GM18499 (cell line): ENCODE measurements around the gene PMF1.
"Not testable (repeated sequence)": the region's sequence is repeated elsewhere in the genome, so short reads cannot be mapped to it uniquely, and the experiment has no call there.

Experiments used
- ATAC-seq: cut with Tn5 transposase; IDR thresholded peaks from one replicate; pipeline ENCODE4 v1.9.1; 2021; ENCODE audit warnings: moderate number of reproducible peaks; ENCODE audit not compliant: insufficient read depth, unreplicated experiment

The PMF1 gene, protein sequence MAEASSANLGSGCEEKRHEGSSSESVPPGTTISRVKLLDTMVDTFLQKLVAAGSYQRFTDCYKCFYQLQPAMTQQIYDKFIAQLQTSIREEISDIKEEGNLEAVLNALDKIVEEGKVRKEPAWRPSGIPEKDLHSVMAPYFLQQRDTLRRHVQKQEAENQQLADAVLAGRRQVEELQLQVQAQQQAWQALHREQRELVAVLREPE

GRCh38 chr1:156212833-156213643 lies at the start of gene PMF1:
Gene PMF1 (plus strand): TSS chr1:156213007. CDS start chr1:156213016, 9 bp downstream.
- peak; percentile 49 for ATAC-seq

DNA sequence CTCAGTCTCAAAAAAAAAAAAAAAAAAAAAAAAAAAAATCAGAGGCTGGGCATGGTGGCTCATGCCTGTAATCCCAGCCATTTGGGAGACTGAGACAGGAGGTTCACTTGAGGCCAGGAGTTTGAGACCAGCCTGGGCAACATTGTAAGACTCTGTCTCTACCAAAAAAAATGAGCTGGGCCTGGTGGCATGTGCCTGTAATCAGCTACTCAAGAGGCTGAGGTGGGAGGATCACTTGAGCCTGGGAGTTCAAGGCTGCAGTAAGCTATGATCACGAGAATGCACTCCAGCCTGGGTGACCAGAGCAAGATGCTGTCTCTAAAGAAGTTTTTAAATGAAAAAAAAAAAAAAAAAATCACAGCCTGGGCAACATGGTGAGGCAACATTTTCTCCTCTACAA lies 49.1 kb upstream of the PMF1 start:
- no peak for ATAC-seq

- ATAC-seq, result no peak
These were observed 48.5 kb upstream of the PMF1 start for GRCh38 chr1:156164125-156164831.

- ATAC-seq, result no peak
These were observed 47.7 kb upstream of the PMF1 start for GRCh38 chr1:156165083-156165482.

GRCh38 chr1:156167536-156167935 lies 45.3 kb upstream of the PMF1 start:
- no peak for ATAC-seq

GRCh38 chr1:156172696-156173470 lies 39.9 kb upstream of the PMF1 start:
- ATAC-seq, result no peak

DNA sequence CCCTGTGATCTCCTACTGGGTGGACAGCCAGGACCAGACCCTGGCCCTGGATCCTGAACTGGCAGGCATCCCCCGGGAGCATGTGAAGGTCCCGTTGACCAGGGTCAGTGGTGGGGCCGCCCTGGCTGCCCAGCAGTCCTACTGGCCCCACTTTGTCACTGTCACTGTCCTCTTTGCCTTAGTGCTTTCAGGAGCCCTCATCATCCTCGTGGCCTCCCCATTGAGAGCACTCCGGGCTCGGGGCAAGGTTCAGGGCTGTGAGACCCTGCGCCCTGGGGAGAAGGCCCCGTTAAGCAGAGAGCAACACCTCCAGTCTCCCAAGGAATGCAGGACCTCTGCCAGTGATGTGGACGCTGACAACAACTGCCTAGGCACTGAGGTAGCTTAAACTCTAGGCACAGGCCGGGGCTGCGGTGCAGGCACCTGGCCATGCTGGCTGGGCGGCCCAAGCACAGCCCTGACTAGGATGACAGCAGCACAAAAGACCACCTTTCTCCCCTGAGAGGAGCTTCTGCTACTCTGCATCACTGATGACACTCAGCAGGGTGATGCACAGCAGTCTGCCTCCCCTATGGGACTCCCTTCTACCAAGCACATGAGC lies 36.1 kb upstream of the PMF1 start:
- ATAC-seq, result no peak

DNA sequence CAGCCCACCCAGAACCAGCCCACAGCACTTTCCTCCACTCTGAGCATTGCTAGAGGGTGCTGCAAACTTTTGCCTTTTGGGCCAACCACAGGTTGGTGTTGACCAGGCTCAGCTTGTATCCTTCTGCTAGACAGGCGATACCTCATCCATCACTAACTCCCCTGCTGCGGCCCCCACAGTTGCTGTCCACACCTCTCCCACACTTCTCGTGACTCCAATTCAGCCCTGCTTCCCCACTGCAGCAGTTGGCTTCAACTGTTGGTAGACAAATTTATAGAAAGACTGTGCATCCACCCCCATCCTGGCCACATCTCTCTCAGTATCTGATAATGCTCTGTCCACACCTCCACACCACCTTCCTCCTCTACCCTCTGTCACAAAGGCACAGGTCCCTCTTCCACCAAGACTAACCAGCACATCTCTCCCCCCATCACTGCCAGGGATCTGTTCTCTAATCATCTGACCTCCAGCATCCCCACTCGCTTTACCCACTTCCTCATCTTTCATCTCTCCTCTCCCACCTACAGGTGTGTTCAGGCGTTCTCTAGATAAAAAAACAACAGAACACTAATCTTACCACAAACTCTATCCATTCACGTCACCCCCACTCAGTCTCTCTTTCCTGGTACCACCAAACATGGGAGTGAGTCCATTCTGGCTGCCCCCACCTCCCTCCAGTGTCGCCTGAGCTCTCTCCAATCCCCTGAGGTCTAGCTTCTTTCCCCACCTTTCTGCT lies 34.7 kb upstream of the PMF1 start:
- ATAC-seq, result no peak

DNA sequence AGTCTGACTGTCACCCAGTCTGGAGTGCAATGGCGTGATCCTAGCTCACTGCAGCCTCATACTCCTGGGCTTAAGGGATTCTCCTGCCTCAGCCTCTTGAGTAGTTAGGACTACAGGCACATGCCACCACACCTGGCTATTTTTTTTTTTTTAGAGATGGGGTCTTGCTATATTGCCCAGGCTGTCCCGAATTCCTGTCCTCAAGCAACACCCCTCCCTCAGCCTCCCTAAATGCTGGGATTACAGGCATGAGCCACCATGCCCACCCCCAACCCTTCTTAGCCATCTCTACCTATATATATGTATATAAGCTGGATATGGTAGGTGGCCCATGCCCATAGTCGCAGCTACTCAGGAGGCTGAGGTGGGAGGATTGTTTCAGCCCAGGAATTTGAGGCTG lies 32.3 kb upstream of the PMF1 start:
- no peak for ATAC-seq

DNA sequence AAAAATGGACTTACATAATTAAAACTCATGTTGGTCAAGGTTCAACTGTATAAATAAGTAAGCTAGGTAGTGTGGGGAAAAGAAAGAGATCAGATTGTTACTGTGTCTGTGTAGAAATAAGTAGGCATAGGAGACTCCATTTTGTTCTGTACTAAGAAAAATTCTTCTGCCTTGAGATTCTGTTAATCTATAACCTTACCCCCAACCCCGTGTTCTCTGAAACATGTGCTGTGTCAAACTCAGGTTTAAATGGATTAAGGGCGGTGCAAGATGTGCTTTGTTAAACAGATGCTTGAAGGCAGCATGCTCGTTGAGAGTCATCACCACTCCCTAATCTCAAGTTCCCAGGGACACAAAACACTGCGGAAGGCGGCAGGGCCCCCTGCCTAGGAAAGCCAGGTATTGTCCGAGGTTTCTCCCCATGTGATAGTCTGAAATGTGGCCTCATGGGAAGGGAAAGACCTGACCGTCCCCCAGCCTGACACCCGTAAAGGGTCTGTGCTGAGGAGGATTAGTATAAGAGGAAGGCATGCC lies 31.3 kb upstream of the PMF1 start:
- ATAC-seq, result not testable (repeated sequence)

DNA sequence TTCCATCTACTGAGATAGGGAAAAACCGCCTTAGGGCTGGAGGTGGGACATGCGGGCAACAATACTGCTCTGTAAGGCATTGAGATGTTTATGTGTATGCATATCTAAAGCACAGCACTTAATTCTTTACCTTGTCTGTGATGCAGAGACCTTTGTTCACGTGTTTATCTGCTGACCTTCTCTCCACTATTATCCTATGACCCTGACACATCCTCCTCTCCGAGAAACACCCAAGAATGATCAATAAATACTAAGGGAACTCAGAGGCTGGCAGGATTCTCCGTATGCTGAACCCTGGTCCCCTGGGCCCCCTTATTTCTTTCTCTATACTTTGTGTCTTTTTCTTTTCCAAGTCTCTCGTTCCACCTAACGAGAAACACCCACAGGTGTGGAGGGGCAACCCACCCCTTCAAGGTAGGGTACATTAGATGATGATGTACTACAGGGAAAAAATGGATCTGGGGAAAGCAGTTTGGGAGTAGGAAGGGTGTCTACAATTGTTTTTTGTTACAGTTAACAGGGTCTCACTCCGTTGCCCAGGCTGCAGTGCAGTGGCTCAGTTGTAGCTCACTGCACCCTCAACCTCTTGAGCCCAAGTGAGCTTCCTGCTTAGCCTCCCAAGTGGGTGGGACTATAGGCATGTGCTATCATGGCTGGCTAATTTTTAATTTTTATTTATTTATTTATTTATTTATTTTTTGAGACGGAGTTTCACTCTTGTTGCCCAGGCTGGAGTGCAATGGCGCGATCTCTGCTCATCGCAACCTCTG lies 30.6 kb upstream of the PMF1 start:
- not testable (repeated sequence) for ATAC-seq

DNA sequence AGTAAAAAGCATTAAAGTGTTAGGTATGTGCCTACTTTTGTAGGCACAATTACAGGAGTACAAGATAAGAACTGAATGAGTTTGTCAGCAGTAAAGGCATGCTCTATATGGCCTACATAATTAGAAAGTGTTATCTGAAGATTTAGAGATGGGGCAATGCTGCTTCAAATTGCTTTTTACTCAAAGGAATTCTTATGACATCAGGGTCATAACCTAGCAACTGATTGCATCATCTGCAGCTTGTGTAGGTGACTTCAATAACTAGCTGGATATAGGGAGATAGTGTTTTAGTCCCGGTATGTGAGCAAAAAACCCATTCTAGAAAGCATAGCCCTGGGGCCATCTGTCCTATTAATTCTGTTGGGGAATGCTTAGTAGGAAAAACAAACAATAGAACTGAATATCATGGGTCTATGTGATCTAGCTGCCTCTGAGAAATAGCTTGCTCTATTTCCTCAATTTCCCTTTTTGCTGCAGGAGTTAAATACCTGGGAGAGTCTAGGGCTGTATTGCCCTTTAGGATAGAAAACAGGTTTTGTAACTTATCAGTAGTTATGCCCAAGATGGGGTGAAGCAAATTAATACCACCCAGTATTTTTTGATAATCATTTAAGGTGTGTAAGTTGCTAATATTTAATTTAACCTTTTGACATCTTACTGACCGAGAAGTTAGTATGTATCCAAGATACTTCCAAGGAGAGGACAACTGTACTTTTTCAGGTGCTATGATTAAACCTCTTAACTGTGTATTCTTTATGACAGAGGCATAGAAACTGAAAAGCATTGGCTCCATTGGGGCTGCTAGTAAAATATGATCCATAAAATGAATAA lies 26.2 kb upstream of the PMF1 start:
- not testable (repeated sequence) for ATAC-seq

DNA sequence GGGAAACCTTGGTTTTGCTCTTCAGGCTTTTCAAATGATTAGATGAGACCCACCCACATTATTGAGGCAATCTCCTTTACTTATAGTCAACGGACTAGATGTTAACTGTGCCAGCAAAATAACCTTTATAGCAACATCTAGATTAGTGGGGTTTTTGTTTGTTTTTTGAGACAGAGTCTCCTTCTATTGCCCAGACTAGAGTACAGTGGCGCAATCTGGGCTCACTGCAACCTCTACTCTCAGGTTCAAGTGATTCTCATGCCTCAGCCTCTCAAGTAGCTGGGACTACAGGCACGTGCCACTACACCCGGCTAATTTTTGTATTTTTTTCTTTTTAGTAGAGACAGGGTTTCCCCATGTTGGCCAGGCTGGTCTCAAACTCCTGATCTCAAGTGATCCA lies 22.5 kb upstream of the PMF1 start:
- not testable (repeated sequence) for ATAC-seq

DNA sequence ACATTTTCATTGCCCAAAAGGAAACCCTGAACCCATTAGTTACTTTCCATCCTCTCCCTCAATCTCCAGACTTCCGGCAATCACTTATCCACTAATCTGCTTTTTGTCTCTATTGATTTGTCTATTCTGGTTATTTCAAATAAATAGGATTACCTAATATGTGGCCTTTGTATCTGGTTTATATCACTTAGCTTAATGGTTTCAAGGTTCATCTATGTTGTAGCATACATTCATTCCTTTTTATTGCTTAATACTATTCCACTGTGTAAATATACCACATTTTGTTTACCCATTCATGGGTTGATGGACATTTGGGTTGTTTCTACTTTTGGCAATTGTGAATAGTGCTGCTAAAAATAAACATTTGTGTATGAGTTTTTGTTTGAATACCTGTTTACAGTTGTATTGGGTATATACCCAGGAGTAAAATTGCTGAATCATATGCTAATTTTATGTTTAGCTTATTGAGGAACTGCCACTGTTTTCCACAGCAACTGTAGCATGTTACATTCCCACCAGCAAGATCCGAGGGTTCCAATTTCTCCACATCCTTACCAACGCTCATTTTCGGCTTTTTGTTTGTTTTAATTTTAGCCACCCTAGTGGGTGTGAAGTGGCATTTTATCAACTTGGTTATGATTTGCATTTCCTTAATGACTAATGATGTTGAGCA lies 21.4 kb upstream of the PMF1 start:
- no peak for ATAC-seq

DNA sequence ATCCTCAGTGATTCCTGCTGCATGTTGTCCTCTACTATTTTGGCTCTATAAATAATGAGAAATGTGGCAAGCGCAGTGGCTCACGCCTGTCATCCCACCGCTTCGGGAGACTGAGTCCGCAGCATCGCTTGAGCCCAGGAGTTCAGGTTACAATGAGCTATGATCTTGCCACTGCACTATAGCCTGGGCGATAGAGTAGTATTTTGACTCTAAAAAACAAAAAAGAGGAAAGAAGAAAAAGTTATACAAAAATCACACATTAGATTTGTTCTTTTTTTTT lies 19.7 kb upstream of the PMF1 start:
- ATAC-seq, result no peak

DNA sequence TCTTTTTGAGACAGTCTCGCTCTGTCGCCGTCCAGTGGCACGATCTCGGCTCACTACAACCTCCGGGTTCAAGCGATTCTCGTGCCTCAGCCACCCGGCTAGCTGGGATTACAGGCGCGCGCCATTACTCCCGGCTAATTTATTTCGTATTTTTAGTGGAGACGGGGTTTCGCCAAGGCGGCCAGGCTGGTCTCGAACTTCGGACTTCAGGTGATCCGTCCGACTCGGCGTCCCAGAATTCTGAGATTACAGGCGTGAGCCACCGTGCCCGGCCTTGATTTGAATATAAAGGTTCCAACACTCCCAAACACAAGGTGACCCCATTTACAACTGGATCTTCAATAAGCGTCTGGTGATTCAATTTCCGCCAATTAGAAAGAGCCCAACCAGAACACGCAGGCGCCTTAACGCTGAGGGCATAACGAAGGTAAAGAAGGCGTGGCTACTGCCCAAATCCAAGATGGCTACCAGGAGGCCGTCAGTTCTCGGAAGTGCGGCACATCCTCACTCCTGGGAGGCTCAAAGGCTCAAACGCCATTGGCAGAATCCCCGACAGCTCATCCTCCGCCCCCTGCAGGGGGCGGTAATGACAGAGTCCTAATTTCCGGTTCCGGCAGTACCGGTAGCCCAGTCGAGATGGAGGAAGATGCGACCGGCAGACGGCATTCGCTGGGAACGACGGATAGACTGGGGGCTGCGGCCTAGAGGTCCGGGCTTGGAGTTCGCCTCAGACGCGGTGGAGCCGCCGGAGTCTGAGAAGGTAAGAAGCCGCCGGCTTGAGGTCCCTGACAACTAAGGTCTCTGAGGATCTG lies 19.1 kb upstream of the PMF1 start, which contains the start of gene SLC25A44:
TSS of gene SLC25A44 (plus strand) at position 617 of the 812 bp plus-strand sequence. CDS start 5,744 bp downstream, outside the sequence.
- ATAC-seq, result peak; percentile 94
